SIG-M5 treated with dmso at 0.1 percent for 504 hours (cell line): ENCODE results near the gene THBS3.
"Not testable (repeated sequence)": the region's sequence is repeated elsewhere in the genome, so short reads cannot be mapped to it uniquely, and the experiment has no call there.

Experiments used
- DNase-seq: peaks from one replicate; lab custom pipeline; 2025; ENCODE audit not compliant: unreplicated experiment; lab: John Stamatoyannopoulos, UW

THBS3 gene

DNA sequence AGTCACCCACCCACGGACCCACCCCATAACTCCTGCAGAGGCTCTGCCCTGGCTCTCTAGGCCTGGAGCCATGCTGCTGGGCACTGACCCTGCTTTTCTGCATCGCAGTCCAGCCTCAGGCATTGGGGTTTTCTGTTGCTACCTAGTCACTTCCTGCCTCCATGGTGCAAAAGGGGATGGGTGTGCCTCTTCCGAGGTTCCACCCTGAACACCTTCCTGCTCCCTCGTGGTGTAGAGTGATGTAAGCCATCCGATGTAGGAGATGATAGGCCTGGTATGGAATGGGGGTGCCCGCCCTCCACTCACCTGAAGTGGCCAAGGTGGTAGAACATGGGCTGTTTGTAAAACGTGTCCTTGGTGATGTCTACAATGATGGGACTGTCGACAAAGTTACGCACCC, 27.7 kb upstream of the THBS3 start:
- DNase-seq, result not testable (repeated sequence)

- not testable (repeated sequence) for DNase-seq
Measured at GRCh38 chr1:155233502-155233901, 25.8 kb upstream of the THBS3 start.

- DNase-seq, result not testable (repeated sequence)
Measured at GRCh38 chr1:155232001-155232978, 24.6 kb upstream of the THBS3 start.

DNA sequence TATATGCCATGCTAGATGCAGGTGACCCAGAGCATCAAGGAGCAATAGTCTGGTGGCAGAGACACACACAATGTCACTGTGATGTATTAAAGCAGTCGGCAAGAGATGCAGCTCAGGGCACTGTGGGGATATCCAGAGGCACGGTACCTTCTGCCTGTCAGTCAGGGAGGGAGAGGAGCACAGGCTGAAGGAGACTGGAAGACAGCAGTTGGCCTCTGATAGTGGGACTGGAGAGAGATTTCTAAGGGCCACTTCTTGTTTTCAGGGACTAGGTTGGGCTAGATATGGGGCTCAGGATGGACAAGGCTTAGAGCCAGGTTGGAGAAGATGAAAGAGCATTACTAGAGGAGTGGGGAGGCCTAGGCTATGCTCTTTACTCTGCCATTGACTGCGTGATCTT, 23.6 kb upstream of the THBS3 start:
- DNase-seq, result not testable (repeated sequence)

DNA sequence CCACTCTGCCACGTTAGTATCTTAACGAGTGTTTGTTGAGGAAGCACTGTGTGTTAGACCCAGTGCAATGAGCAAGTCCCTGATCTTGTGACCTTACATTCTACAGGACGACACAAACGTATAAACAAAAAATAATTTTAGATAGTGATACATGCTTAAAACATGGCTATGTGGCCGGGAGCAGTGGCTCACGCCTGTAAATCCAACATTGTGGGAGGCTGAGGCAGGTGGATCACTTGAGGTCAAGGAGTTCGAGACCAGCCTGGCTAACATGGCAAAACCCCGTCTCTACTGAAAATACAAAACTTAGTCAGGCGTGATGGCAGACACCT, 20.4 kb upstream of the THBS3 start:
- no peak for DNase-seq

DNA sequence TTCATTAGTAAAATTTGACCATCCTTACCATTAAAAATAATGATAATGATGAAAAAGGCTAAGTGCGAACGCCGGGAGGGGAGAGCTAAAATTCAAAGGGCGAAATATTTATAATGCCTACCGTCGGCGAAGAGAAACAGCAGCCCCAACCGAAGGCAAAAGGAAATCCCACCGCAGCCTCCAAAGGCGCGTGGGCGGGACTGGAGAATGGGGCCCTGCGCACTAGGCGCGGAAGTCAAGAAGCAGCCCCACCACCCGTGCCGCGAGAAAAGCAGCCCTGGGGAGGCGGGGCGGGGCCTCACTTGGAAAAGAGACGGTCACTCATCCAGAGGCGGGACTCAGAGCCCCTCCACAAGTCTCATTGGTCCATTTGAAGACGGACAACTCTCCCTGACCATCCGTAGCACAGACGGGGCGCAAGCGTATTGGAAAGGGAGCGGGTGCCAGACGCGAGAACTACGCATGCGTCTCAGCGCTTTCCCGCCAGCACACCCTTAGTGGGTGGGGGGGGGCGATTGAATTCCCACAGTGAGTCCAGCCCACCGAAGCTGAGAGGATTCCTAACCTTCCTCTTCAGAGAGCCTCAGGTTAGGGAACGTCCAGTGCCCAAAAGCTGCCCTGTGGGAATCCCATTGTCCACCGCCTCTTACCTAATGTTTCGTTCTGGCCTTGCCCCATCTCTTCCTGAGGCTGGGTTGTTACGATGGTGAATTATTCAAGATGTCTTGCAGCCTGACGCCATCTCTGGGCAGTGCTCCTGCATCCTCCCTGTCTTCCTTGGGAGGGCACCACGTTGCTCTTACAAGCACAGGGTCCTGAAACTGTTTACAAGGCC, 19.8 kb upstream of the THBS3 start:
- peak; percentile 100 for DNase-seq

DNA sequence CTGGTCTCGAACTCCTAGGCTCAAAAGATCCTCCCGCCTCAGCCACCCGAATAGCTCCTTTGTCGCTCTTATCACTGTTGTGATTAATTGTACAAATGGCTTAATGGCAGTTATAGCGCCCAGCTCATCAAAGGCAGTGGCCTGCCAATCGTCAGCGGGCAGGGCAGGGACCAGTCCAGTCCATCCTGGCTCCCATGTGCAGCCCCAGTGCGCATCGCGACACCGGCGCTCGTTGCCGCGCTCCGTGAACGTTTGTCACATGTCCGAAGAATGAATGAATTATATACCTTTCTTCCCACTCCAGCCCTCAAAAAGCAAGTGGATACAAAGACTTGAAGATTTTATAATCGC, 19.2 kb upstream of the THBS3 start:
- no peak for DNase-seq

GRCh38 chr1:155226188-155226909, 18.7 kb upstream of the THBS3 start:
- peak; percentile 99 for DNase-seq

DNA sequence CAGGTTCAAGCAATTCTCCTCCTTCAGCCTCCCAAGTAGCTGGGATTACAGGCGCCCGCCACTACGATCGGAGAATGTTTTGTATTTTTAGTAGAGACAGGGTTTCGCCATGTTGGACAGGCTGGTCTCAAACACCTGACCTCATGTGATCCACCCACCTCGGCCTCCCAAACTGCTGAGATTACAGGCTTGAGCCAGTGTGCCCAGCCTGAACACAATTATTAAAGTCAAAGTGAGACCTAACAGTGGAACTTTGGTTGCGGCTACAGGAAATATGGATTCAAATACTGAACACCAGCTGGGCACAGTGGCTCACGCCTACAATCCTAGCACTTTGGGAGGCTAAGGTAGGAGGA, 17.7 kb upstream of the THBS3 start:
- DNase-seq, result not testable (repeated sequence)

GRCh38 chr1:155223047-155223446, 15.3 kb upstream of the THBS3 start:
- DNase-seq, result peak; percentile 84

DNA sequence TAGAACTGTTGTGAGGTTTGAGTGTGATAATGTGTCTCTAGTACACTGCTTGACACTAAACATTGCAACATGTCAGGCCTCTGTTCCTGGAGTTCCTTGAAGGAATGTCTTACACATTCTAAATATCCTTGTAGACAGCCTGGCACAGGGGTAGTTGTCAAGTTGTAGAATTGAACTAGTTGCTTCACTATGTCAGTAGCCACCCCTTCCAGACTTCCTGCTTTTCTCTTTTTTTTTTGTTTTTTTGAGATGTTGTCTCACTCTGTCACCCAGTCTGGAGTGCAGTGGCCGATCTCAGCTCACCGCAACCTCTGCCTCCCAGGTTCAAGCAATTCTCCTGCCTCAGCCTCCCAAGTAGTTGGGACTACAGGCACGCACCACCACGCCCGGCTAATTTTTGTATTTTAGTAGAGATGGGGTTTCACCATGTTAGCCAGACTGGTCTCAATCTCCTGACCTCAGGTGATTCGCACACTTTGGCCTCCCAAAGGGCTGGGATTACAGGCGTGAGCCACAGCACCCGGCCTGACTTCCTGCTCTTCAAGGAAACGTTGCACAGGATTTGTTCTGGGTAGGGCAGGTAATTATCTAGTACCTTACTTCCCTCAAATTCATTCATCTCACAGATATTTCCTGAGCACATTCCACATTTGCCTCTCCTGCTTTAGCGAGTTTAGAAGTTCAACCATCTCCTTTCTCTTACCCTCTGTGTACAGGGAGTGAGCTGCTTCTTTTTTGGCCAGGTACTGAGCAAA, 12.7 kb upstream of the THBS3 start:
- not testable (repeated sequence) for DNase-seq

- DNase-seq, result peak; percentile 34
Measured at GRCh38 chr1:155219592-155220031, 11.9 kb upstream of the THBS3 start.

- DNase-seq, result peak; percentile 56
Measured at GRCh38 chr1:155218854-155219591, 11.3 kb upstream of the THBS3 start.

DNA sequence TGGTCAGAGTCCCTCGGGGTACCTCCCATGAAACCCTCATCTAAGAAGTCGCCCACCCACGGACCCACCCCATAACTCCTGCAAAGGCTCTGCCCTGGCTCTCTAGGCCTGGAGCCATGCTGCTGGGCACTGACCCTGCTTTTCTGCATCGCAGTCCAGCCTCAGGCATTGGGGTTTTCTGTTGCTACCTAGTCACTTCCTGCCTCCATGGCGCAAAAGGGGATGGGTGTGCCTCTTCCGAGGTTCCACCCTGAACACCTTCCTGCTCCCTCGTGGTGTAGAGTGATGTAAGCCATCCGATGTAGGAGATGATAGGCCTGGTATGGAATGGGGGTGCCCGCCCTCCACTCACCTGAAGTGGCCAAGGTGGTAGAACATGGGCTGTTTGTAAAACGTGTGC, 7.0 kb upstream of the THBS3 start:
- DNase-seq, result not testable (repeated sequence)

DNA sequence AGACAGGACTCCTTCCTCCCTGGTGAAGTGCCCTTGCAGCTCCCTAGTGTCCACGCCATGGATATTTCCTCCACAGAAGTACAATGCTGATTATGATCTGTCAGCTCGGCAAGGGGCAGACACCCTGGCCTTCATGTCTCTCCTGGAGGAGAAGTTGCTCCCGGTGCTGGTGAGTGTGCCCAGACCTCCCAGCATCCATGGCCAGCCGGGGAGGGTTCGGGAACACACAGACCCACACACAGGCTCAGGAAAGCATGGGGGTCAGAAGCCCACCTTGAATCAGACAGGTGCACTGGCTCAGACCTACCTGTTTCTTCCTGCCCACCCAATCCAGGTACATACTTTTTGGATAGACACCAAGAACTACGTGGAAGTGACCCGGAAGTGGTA, 4.3 kb upstream of the THBS3 start:
- DNase-seq, result not testable (repeated sequence)

GRCh38 chr1:155211381-155212050, 3.8 kb upstream of the THBS3 start:
- not testable (repeated sequence) for DNase-seq

DNA sequence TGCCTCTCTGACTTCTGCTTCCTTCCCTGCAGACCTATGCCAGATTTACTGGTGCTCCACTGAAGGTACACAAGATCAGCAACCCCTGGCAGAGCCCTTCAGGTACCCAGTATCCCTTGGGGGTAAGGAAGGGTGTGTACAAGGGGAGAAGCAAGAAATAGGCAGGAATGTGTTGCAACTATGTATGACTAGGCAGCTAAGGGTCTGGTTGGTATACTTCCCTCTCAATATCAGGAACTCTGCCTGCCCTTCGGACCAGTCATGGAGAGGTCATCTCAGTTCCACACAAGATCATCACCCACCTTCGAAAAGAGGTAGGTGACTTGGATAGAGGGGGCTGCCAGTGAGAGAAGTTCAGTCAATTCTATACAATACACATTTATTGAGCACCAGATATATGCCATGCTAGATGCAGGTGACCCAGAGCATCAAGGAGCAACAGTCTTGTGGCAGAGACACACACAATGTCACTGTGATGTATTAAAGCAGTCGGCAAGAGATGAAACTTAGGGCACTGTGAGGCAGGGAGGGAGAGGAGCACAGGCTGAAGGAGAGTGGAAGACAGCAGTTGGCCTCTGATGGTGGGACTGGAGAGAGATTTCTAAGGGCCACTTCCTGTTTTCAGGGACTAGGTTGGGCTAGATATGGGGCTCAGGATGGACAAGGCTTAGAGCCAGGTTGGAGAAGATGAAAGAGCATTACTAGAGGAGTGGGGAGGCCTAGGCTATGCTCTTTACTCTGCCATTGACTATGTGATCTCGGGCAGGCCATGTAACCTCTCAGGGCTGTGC, 2.8 kb upstream of the THBS3 start:
- peak; percentile 82 for DNase-seq

DNA sequence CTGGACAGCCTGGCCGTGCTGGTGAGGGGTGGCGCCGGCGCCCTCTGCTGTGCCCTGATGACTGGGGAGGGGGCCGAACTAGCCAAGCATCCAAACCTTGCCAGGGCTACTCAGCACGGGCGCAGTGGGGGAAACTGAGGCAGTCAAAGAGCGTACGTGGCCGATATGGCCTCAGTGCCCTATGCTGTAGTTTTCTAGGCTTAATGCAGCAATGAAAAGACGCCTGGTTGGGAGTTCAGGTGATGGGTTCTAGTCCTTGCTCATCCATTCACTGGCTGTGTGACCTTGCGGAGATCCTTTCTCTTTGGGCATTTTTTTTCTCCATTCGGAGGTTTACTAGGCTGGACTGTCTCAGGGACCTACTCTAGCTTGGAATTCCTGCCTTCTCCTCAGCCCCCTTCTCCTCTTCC, 1.6 kb upstream of the THBS3 start:
- DNase-seq, result no peak
